HG02943 (cell line): ENCODE measurements around the gene CDK10.
"Not testable (repeated sequence)": the region's sequence is repeated elsewhere in the genome, so short reads cannot be mapped to it uniquely, and the experiment has no call there.

Experiments used
- ATAC-seq: cut with Tn5 transposase; IDR thresholded peaks from one replicate; pipeline ENCODE4 v1.9.1; 2021; ENCODE audit warnings: mild to moderate bottlenecking, low read depth, moderate library complexity; ENCODE audit not compliant: unreplicated experiment

The CDK10 gene, protein sequence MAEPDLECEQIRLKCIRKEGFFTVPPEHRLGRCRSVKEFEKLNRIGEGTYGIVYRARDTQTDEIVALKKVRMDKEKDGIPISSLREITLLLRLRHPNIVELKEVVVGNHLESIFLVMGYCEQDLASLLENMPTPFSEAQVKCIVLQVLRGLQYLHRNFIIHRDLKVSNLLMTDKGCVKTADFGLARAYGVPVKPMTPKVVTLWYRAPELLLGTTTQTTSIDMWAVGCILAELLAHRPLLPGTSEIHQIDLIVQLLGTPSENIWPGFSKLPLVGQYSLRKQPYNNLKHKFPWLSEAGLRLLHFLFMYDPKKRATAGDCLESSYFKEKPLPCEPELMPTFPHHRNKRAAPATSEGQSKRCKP

DNA sequence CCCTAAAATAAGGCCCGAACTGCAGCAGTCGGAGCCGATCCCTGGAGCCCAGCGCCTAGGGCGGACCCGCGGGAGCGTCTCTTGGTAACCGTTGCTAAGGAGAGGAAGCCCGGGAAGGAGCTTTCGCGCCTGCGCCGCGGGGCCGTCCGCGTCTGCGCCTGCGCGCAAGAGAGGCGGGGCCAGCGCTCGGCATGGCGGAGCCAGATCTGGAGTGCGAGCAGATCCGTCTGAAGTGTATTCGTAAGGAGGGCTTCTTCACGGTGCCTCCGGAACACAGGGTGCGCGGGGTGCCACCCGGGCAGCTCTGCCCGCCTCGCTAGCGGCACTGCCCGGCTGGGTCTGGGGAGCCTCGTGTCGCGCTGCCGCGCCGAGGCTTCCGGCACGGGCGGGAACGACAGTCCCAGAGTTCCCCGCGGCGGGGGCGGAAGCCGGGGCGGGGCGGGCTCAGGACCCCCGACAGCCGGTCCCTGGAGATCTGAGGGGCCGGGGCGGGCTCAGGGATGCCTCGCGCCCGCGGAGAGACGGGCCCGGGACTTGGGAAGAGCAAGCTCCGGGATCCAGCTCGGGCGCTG, at the start of gene CDK10:
CDK10 (plus strand) TSS at position 170 of the 572 bp plus-strand sequence; CDS start at position 192, 22 bp downstream.
- peak; percentile 65 for ATAC-seq

DNA sequence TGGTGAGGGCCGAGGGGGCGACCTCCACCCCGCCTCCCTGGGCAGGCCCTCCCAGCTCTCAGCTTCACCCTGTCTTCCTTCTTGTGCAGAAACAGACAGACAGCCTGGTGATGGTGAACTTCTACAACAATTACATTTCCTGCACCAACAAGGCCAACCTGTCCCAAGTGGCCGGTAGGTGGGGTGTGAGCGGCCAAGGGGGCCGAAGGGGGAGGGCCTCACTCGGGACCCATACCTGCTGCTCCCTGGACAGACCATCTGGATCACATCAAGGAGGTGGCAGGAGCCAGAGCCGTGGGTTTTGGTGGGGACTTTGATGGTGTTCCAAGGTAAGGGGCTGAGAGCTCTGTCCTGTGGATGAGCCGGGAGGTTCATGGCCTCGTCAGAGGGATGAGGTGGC, 49.1 kb upstream of the CDK10 start:
- ATAC-seq: no peak

DNA sequence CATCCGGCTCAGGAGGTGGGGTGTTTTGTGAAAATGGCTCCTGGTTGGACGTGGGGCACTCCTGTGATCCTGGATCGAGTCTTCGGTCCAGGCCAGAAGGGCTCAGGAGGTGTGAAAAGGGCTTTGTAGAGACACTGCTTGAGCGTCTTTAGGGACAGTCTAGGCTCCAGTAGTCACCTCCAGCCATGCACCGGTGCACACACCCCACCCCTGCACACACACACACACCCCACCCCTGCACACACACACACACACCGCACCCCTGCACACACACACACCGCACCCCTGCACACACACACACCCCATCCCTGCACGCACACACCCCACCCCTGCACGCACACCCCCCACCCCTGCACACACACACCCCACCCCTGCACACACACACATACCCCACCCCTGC, 48.0 kb upstream of the CDK10 start:
- ATAC-seq: no peak

DNA sequence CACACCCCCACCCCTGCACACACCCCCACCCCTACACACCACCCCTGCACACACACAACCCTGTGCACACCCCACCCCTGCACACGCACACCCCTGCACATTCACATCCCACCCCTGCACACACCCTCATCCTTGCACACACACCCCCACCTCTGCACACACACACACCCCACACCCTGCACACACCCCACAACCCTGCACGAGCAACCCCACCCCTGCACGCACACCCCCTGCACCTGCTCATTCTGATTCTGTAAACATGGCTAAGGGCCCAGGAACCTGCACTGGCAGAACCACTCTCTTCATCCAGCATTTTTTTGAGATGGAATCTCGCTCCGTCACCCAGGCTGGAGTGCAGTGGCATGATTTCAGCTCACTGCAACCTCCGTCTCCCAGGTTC, 47.1 kb upstream of the CDK10 start:
- ATAC-seq: no peak

DNA sequence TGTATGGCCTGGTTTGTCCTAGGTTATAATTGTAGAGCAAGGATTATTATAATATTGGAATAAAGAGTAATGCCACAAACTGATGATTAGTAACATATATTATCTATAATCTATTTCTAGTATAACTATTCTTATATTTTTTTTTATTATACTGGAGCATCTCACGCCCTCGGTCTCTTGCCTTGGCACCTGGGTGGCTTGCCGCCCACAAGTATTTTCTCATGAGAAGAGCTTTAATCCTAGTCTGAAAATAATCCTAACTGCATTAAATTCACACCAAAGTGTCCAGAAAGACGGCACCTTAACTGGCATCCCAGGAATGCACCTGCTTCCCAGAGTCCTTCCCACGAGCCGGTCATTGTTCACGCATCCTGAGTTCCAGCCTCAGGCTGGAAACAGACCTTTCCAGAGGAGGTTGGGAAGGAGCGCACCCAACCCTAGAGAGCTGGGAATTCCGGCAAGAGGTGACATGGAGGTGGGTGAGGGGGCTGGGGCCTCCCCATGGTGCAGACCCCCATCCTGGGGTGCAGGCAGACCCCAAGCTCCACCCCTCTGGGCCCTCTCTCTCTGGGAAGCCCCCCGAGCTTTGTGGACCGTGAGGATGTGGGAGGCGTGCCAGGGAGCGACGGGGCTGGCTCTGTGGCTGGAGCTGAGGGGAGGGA, 44.9 kb upstream of the CDK10 start:
- ATAC-seq: no peak

DNA sequence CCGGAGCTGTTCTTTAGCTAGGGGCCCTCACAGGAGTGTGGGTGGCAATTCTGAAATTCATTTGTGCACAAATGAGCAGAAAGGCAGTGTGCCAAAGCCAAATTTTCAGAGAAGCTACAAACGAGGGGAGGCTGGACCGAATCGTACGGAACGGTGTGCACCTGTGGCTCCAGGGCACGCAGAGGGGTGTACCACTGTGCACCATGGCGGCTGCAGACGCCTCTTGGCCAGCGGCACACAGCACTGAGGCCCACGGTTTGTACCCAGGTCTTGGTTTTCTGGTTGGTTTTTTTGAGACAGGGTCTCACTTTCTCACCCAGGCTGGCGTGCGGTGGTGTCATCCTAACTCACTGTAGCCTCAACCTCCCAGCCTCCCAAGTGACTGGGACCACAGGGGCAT, 43.9 kb upstream of the CDK10 start:
- no peak for ATAC-seq

DNA sequence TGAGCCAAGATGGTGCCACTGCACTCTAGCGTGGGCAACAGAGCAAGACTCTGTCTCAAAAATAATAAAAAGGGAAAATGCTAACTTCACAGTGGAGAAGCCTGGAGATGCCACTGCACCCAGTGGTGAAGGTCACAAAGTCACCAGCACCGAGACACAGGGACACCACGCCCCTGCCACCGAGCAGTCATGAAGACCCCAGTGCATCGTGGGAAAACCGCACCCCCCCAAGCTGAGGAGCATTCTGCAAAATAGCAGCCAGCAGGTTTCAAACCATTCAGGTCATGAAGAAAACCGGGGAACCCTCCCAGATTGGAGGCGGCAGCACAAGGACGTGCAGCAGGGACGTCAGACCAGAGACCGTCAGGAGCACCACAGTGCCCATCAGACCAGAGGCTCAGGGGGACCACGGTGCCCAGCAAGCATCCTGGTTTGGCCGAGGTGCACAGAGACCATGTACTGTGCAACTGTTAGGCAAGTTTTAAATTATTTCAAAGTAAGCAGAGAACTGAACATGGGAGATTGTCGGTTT, 42.7 kb upstream of the CDK10 start:
- ATAC-seq: no peak

DNA sequence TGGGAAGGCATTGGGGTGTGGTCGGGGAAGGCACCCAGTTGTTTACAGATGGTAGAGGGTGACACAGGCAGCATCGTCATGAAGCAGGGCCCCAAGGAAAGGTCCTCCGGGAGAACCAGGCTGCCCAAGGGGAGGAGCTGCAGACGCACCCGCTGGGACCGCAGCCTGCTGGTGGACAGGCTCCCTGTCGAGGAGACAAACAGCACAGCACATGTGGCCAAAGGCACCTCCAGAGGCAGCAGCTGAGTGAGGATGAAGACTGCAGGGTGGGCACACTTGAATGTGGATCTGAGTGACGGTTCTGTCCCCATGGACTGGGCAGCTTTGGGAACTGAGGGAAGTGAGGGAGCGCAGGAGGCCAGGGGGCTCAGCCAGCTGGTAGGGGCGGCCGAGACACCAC, 41.4 kb upstream of the CDK10 start:
- ATAC-seq: no peak

DNA sequence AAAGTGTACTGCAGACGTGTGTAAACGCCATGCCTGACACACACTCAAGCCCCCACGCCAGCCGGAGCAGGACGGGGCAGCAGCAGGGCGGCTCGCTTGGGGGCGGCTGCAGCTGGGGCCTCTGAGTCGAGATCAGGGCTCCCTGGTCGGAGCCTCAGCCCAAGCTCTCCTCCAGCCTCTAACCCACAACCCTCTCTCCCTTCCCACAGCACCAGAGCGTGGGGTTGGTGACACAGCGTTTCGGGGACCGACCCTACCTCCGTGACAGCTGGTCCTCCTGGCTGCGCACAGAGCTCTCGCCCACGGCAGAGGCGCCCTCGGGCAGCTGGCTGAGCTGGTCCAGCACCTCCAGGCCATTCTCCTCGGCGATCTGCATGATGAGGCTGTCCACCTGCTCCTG, 40.2 kb upstream of the CDK10 start:
- ATAC-seq: no peak

DNA sequence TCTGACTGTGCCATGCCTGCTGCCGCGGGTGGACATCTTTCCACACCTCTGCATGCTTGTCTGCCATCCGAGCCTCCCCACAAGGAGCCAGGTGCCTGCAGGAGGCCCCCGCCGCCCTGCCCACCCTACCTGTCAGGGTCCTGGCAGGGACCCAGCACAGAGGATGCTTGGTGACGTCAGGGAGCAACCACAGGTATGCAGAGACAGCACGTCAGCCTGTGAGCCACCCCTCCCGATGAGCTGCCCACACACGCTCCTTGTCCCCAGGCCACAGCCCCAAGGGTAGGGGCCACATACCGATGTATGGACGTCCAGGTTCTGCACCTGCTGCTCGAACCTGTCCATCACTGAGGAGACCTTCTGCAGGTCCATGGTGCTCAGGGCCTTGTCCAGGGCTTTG, 39.6 kb upstream of the CDK10 start:
- ATAC-seq: no peak

DNA sequence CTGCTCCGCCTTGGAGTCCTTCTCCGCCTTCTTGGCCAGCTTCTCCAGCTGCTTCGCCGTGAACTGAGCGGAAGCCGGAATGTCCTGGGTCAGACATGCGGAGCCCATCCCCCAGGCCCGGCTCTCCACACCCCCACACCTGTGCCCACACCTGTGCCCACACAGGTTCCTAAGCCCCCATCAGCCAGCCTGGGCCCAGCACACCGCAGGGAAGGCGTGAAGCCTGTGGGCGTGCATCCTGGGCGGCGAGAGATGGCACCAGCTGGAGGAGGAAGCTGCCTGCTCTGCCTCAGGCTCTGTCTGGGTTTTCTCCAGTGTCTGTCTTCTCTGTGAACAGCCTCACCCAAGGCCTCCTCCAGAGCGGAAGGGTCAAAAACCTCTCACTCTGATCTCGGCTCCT, 34.9 kb upstream of the CDK10 start:
- ATAC-seq: no peak

DNA sequence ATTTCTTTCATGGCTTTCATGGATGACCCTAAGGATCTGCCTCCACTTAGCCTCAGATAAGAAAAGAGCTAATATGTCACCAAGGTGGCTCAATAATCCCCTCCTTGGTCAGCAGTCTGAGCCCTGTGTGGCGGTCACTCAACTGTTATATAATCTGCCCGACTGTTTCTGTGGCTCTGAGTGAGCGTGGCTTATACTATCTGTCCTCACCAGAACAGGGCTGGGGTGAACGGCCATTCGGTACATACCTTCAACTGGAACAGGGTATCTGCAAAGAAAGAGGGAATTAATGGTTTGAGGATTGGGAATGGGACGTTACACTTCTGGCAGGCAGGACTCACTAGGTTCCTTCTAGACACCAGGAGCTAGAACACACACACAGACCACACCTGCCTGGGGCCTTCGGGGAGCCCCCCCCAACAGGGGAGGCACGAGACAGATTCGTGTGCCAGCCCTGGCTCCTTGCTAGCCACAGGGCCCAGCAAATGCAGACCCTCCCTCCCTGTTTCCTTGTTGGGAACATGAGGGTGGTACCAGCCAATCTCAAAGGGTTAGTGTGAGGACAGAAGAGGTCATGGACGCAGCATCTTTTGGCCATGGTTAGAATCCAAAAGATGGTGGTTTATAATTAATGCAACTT, 32.7 kb upstream of the CDK10 start:
- ATAC-seq: no peak

DNA sequence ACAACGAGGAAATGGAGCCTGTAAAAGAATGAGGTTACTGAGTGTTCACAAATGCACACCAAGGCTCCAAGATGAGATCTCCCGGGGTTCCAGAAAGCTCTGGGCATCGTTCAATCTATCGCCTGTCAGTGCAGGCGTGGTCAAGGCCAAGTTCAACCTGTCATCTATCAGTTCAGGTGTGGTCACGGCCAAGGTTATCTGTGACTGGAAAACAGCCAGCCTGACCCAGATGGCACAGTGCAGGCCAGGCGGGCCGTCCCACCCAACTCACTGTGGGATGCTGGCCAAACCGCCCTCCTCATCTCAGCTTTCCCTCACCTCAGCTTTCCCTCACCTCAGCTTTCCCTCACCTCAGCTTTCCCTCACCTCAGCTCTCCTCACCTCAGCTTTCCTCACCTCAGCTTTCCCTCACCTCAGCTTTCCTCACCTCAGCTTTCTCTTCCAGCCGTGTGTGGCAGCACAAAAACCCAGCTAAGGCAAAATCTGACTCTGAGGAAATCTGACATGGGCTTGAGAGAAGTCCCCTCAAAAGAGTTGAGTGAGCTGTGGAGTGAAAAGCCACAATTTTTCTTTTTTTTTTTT, 31.3 kb upstream of the CDK10 start:
- ATAC-seq: no peak

DNA sequence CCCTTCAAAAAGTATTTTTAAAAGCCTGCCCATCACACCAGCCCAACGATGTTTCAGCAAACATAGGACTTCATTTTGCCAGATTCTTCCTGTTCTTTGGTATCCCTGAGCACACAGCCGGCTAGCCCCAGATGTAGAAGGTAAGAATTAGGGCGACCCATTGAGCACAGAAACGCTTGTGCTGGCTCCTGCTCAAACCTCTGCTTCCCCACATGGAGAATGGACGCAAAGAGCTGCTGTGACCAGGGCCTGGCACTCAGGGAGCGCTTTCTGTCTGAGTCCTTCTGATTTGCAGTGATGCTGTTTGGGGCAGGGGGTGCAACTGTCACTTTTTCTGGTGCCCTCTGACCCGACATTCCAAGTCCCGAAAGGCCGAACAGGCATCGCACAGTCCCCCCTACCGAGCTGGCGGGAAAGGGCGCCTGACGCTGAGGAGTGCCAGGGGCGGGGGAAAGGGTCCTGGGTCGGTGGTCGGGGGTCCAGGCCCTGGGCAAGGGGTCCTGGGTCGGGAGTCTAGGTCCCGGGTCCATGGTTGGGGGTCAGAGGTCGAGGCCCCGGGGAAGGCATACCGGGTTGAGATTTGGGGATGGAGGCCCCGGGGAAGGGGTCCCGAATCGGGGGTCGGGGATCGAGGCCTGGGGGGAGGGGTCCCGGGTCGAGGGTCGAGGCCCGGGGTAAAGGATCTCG, 29.9 kb upstream of the CDK10 start:
- ATAC-seq: no peak

DNA sequence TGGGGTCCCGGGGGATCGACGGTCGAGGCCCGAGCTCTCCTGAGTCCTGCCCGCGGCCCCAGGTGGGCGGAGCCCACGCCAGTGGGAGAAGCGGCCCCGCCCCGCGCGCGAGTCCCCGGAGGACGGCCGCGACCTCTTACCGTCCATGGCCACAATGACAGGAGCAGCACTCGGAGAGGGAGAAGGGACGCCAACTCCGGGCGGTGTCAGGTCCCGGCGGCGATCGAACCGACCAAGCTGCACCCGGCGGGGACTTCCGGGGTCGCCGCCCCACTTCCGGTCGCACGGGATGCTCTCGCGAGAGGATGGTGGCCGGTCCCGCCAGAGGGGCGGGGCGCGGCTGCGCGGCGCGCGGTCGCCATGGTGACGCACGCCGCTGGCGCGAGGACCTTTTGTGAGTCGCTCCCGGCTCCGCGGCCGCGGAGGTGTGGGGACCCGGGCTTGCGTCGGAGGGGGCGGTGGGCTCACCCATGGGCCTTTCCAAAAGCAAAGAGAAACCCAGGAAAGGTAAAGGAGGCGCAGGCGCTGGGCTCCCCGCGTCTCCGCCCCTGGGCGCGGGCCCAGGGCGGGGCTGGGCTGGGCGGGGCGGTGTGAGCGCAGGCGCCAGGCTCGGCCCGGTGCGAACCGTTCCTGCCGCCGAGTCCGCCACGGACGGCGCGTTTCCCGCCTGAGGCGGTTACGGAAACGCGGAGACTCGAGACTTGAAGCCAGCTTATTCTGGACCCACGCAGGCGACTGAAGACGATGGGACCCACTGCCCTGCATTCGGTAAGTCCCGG, 28.9 kb upstream of the CDK10 start, which contains the start of the genes CHMP1A and SPATA33:
CHMP1A (minus strand) TSS at position 267 of the 779 bp plus-strand sequence; CDS start at position 147, 120 bp downstream.
SPATA33 (plus strand) TSS at position 395 of the 779 bp plus-strand sequence; CDS start at position 471, 76 bp downstream.
- ATAC-seq: peak; percentile 76

DNA sequence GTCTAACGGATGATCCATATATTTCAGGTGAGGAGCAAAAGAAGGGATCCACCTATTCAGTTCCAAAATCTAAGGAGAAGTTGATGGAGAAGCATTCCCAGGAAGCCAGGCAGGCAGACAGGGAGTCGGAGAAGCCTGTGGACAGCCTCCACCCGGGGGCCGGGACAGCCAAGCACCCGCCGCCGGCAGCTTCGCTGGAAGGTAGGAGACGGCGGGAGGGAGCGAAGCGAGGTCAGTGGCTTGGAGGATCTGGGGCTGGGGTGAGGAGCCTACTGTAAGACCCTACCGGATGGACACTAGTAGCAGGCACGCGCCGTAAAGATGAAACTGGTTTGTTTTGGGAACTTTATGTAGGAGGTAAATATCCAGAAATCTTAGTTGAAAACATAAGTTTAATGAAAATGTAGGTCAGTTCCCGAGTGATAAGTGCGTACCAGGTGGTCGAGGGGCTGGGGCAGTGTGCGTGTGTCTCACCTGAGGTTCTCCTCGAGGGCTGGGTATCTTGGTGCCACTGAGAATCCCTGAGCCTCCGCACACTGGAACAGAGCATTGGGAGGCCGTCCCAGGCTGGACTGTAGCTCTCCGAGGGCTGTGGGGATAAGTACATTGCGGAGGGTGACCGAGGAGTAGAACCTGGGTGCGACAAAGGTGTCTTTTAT, 28.1 kb upstream of the CDK10 start:
- no peak for ATAC-seq

DNA sequence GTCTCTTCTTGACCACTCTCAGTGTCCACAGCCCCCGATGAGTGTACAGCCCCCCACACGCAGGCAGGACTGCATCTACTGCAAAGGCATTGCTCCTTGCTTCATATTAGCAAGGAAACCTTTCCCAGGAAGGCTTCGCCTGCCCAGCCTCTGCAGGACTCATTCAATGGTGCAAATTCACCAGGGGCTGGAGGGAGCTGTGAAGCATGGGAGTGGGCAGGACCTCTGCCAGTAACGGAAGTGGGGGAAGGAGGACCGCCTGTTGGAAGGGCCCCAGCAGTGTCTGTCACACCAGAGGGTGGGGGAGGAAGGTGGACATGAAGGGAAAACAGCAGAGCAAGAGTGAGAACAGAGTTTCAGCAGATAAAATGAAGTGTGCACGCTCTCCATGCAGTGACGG, 26.3 kb upstream of the CDK10 start:
- ATAC-seq: no peak

DNA sequence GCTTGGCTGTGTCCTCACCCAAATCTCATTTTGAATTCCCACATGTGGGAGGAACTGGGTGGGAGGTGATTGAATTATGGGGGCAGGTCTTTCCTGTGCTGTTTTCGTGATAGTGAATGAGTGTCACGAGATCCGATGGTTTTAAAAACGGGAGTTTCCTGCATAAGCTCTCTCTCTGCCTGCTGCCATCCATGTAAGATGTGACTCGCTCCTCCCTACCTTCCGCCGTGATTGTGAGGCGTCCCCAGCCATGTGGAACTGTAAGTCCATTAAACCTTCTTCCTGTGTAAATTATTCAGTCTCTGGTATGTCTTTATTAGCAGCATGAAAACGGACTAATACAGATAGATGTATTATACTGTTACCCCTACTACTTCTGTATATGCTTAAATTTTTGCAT, 25.3 kb upstream of the CDK10 start:
- ATAC-seq: no peak

DNA sequence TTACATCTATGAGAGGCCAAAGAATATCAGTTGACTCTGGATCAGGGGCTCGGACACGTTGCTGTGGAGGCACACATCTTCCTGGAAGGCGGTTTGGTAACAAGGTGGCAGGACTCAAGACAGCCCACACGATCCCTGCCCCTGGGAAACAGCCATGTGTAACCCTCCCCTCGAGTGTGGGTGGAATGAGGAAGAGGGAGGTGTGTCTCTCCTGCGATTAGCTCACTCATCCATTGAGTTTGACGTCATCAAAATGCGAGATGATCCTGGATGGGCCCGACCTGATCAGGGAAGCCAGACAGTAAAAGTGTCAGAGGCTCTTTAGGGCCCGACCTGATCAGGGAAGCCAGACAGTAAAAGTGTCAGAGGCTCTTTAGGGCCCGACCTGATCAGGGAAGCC, 22.3 kb upstream of the CDK10 start:
- not testable (repeated sequence) for ATAC-seq
